Rectal smooth muscle tissue (tissue), 1 donor: ENCODE data around the gene CDS1.
"Not testable (repeated sequence)": the region's sequence is repeated elsewhere in the genome, so short reads cannot be mapped to it uniquely, and the experiment has no call there.

ENCODE experiments used
- H3K27ac ChIP-seq: one replicate; pipeline ENCODE4 v1.7.0; 2013; ENCODE audit warnings: low read depth, low read length, inconsistent platforms
- H3K27me3 ChIP-seq: one replicate; pipeline ENCODE4 v1.7.0; 2013; ENCODE audit warnings: low read length; ENCODE audit not compliant: control insufficient read depth, insufficient read depth
- H3K36me3 ChIP-seq: one replicate; pipeline ENCODE4 v1.7.0; 2013; ENCODE audit warnings: low read length; ENCODE audit not compliant: control insufficient read depth, insufficient read depth
- H3K4me1 ChIP-seq: one replicate; pipeline ENCODE4 v1.7.0; 2013; ENCODE audit warnings: low read length; ENCODE audit not compliant: control insufficient read depth, insufficient read depth
- H3K4me3 ChIP-seq: one replicate; pipeline ENCODE4 v1.7.0; 2013; ENCODE audit warnings: low read length
- H3K9ac ChIP-seq: one replicate; pipeline ENCODE4 v1.7.0; 2013; ENCODE audit warnings: low read length

The CDS1 gene

DNA sequence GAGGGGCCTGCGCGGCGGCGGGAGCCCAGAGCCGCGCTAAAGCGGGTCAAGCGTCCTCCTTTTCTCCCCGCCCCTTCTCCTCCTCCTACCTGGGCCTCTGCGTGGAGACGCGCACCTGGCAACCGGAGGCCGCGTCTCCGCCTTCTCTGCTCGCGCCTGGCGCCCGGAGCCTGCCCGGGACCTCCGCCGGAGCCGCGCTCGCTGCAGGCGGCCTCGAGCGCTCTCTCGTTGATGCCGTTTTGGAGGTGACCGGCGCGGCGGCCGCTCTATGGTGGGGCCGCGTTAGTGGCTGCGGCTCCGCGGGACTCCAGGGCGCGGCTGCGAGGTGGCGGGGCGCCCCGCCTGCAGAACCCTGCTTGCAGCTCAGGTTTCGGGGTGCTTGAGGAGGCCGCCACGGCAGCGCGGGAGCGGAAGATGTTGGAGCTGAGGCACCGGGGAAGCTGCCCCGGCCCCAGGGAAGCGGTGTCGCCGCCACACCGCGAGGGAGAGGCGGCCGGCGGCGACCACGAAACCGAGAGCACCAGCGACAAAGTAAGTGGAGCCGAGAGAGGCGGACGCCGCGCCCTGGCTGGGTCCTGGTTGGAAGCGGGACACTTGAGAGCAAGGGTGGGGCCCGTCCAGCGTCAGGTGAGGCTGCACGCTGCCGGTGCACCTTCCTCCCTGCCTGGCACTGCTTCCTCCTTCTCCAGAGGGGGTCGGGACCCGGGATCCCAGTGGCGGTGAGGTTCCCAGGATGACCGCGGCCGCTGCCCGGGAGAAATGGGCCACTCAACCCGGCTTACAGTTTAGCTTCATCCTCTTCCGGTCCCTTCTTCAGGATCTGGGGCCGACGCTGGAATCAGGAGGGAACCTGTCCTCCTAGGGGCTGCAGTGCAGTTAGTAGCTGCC is at the start of gene CDS1:
Gene CDS1 (plus strand): TSS at position 140 of the 888 bp plus-strand sequence. CDS start 275 bp downstream, at position 415.
- peaks cover 3% of the 10 kb centered on the region for H3K27me3 ChIP-seq
- peak within 1 kb of the TSS; percentile 50 for H3K9ac ChIP-seq
- no peaks in the 10 kb centered on the region for H3K36me3 ChIP-seq
- H3K27ac ChIP-seq = no peak within 1 kb of the TSS
- H3K4me1 ChIP-seq = peaks cover 4% of the 10 kb centered on the region
- H3K4me3 ChIP-seq = peak within 1 kb of the TSS; percentile 76

DNA sequence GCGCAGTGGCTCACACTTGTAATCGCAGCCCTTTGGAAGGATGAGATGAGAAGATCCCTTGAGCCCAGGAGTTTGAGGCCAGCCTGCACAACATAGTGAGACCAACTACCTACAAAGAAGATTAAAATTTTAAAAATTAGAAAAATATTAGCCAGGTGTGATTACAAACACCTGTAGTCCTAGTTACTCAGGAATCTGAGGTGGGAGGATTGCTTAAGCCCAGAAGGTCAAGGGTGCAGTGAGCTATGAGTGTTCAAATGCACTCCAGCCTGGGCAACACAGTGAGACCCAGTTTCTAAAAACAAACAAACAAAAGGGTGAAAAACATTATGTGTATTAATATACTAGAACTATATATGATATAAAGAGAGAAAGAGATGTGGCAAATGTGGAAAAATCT is 47.0 kb upstream of the CDS1 start:
- Histone ChIP-seq H3K27me3 (no peaks in the 10 kb centered on the region), H3K9ac (no peak overlapping the region), H3K36me3 (no peaks in the 10 kb centered on the region), H3K4me1 (no peaks in the 10 kb centered on the region), H3K27ac (no peak overlapping the region), H3K4me3 (no peak overlapping the region)

DNA sequence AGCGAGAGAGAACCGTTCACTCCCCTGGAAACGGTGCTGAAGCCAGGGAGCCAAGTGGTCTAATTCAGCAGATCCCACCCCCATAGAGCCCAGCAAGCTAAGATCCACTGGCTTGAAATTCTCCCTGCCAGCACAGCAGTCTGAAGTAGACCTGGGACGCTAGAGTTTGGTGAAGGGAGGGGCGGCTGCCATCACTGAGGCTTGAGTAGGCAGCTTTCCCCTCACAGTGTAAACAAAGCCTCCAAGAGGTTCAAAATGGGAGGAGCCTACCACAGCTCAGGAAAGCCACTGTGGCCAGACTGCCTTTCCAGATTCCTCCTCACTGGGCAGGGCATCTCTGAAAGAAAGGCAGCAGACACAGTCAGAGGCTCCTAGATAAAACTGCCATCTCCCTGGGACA is 37.8 kb upstream of the CDS1 start:
- Histone ChIP-seq H3K9ac (no peak overlapping the region), H3K27me3 (no peaks in the 10 kb centered on the region), H3K4me3 (no peak overlapping the region), H3K27ac (no peak overlapping the region), H3K36me3 (no peaks in the 10 kb centered on the region), H3K4me1 (no peaks in the 10 kb centered on the region)

DNA sequence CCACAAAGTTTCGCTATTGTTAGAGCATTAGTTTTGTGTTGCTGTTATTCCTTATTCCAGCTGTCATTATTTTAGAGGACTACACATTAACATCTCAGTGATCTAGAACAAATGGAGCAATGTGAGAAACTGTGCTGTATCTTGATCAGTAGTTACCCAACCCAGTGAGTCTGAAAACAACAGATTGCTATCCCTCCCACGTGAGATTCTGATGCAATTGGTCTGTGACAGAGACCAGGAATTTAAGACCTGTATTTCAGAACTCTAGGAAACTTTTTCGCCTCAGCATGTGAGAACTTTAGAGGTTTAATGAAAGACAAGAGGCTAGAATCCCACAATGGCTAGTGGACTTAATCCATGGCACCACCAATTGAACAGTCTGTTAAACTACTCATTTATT is 35.7 kb upstream of the CDS1 start:
- no peak overlapping the region for H3K4me3 ChIP-seq
- no peak overlapping the region for H3K9ac ChIP-seq
- no peaks in the 10 kb centered on the region for H3K27me3 ChIP-seq
- H3K36me3 ChIP-seq = no peaks in the 10 kb centered on the region
- H3K27ac ChIP-seq = no peak overlapping the region
- no peaks in the 10 kb centered on the region for H3K4me1 ChIP-seq

DNA sequence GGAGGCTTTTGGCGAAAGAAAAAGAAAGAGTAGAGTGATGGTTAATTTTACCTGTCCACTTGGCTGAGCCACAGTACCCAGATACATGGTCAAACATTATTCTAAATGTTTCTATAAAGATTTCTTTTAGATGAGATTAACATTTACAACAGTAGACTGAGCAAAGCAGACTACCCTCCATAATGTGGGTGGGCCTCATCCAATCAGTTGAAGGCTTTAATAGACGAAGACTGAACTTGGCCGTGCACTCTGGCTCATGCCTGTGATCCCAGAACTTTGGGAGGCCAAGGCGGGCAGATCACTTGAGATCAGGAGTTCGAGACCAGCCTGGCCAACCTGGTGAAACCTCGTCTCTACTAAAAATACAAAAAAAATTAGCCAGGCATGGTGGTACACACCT is 33.7 kb upstream of the CDS1 start:
- not testable (repeated sequence) for H3K27me3 ChIP-seq, H3K27ac ChIP-seq, H3K4me1 ChIP-seq, H3K9ac ChIP-seq, H3K4me3 ChIP-seq, H3K36me3 ChIP-seq

DNA sequence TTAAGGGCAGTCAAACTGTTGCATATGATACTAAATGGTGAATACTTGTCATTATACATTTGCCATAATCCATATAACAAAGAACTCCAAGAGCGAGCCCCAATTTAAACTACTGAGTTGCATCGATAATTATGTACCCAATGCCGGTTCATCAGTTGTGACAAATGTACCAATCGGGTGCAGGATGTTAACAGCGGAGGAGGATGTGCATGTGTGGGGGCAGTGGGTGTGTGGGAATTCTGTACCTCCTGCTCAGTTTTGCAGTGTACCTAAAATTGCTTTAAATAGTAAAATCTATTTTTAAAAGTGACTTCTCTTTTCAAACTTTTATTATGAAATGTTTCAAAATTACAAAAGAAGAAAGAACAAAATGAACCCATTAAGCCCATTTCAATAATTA is 20.8 kb upstream of the CDS1 start:
- Histone ChIP-seq H3K36me3 (no peaks in the 10 kb centered on the region), H3K4me1 (no peaks in the 10 kb centered on the region), H3K4me3 (no peak overlapping the region), H3K27me3 (no peaks in the 10 kb centered on the region), H3K9ac (no peak overlapping the region), H3K27ac (no peak overlapping the region)

DNA sequence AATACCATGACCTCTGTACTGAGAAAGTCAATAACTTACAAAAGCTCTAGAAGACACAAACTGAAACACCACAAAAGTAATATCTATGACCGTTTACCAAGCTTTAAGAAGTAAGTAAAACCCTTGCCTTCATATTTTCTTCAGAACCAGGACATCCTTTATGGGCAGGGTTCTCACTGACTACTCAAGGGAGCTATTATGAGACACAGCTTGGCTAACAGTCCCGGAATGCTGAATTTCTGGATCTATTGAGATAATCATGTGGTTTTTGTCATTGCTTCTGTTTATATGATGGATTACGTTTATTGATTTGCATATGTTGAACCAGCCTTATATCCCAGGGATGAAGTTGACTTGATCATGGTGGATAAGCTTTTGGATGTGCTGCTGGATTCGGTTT is 19.9 kb upstream of the CDS1 start:
- Histone ChIP-seq H3K4me3 (no peak overlapping the region), H3K27ac (no peak overlapping the region), H3K36me3 (no peaks in the 10 kb centered on the region), H3K27me3 (no peaks in the 10 kb centered on the region), H3K9ac (no peak overlapping the region), H3K4me1 (no peaks in the 10 kb centered on the region)

DNA sequence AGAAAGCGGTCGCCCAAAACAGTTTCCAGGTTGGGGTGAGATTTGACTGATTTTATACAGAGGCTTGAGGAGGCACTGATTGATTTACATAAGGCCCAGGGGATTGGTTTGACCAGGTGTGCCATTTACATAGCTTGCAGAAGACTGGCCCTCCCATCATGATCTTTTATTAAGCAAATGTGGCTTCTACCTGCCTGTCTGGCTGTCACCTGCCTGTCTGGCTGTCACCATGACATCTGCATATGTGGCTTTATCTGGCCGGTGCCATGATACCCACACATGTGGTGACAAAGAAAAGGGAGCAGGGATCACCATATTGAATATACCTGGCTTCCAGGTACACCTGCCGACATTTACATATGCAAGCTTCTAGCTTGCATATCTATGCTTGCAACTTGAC is 17.0 kb upstream of the CDS1 start:
- Histone ChIP-seq H3K4me1 (no peaks in the 10 kb centered on the region), H3K36me3 (no peaks in the 10 kb centered on the region), H3K27me3 (no peaks in the 10 kb centered on the region), H3K9ac (no peak overlapping the region), H3K27ac (no peak overlapping the region), H3K4me3 (no peak overlapping the region)

DNA sequence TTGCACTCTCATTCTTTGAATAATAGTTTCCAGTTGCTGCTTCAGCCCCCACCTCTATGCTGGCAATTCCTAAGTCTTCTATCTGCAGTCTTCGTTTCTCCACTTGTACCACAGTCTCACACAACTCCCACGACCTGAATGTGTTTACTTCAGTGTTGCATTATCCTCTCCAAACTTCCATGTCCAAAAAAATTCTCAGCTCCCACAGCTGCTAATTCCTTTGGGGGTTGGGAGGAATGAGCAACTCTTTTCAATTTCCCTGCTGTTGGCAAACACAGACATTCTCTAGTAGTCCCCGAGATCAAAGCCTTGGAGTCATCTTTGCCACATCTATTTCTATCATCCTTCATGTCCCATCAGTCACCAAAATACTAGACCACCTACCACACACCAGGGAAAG is 14.4 kb upstream of the CDS1 start:
- H3K9ac ChIP-seq = no peak overlapping the region
- H3K27ac ChIP-seq = no peak overlapping the region
- H3K4me3 ChIP-seq = no peak overlapping the region
- no peaks in the 10 kb centered on the region for H3K36me3 ChIP-seq
- H3K27me3 ChIP-seq = no peaks in the 10 kb centered on the region
- no peaks in the 10 kb centered on the region for H3K4me1 ChIP-seq

DNA sequence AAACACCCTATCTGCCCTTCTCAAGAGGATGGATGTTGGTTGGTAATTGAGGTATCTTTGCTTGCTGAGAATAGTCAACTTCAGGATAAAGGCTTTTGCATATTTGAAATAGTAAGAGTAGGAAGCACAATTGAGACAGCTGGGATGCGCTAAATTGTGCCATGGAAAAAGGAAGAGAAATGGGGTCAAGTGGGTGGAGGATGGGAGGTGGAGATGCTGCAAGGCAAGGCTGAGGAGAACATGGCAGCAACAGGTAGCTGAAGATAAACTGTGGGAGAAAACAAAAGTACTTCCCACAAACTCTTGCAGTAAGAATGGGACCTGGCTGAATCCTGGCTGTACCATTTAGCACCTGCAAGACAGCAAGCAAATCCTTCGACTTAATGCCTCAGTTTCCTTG is 13.9 kb upstream of the CDS1 start:
- no peak overlapping the region for H3K4me3 ChIP-seq
- H3K27ac ChIP-seq = no peak overlapping the region
- H3K36me3 ChIP-seq = no peaks in the 10 kb centered on the region
- H3K9ac ChIP-seq = no peak overlapping the region
- H3K27me3 ChIP-seq = no peaks in the 10 kb centered on the region
- no peaks in the 10 kb centered on the region for H3K4me1 ChIP-seq

DNA sequence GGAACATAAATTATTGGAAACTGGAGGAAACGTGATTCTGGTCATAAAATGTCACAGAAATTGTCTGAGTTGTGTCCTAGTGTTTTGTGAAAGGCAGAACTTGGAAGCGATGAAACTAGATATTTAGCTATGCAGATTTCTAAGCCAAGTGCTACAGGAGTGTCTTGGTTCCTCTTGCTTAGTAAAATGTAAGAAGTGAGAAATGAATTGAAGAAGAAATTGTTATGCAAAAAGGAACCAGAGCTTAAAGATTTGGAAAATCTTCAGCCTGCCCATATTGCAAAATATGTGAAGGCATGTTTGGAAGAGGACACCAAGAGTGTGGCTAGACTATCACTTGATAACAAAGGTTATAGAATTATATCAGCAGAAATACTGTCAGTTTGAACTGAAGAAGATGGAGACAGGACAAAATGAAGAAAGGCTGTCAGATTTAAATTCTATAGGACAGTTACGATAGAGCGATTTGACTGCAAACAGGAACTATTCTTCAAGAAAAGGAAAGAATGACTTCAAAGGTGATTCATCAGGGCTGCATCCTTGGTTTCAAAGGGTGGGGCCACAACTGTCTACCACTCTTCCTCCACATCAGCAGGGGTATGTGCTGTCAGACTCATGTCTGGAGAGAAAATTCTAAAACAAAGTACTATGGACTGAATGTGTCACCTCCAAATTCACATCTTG is 9.4 kb upstream of the CDS1 start:
- H3K4me1 ChIP-seq = no peaks in the 10 kb centered on the region
- H3K36me3 ChIP-seq = no peaks in the 10 kb centered on the region
- H3K27me3 ChIP-seq = no peaks in the 10 kb centered on the region
- no peak overlapping the region for H3K27ac ChIP-seq
- no peak overlapping the region for H3K4me3 ChIP-seq
- no peak overlapping the region for H3K9ac ChIP-seq

DNA sequence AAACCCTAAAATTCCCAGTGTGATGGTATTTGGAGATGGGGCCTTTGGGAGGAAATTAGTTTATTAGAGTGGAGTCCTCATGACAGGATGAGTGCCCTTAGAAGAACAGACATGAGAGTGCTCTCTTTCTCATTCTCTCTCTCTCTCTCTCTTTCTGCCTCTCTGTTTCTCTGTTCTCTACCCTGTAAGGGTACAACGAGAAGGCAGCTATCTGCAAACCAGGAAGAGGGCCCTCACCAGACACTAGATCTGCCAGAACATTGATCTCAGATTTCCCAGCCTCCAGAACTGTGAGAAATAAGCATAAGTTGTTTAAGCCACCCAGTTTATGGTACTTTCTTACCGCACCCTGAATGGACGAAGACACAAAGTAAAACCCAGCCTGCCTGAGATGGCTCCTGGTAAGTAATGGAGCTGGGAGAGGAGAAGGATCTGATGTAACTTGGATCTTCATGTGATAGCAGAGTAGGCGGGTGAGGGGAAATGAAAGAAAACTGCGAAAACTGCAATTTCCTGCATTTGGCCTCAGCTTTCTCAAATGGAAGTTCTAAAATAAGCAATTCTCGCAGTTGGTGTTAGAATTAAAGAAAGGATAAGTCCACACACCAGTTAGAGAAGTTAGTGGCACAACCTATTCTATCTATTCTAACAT is 8.7 kb upstream of the CDS1 start:
- Histone ChIP-seq H3K36me3 (no peaks in the 10 kb centered on the region), H3K4me1 (no peaks in the 10 kb centered on the region), H3K27me3 (no peaks in the 10 kb centered on the region), H3K9ac (no peak overlapping the region), H3K27ac (no peak overlapping the region), H3K4me3 (no peak overlapping the region)
